ENCODE measurements around the gene RNU4-1.
"Not testable (repeated sequence)": the region's sequence is repeated elsewhere in the genome, so short reads cannot be mapped to it uniquely, and the experiment has no call there.

The RNU4-1 gene

DNA sequence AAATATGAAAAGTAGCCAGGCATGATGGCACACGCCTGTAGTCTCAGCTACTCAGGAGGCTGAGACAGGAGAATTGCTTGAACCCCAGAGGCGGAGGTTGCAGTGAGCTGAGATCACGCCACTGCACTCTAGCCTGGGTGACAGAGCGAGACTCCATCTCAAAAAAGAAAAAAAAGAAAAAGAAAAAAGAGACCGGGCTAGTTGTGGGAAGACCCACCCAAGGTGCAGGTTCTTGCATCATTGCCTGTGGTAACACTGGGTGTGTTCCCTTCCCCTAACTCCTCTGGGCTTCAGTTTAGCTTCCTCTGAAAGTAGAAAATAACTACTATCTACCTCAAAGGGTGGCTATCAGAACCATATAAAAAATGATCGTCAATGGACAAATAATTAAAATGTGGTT lies 39.7 kb downstream of the RNU4-1 start:
- H3K36me3 Mint-ChIP-seq (ENCODE audit: low read depth) = peaks cover 16% of the 10 kb centered on the region
- H3K4me1 Mint-ChIP-seq (ENCODE audit: low read depth) = peaks cover 94% of the 10 kb centered on the region
- H3K9me3 Mint-ChIP-seq, H3K27me3 Mint-ChIP-seq: not testable (repeated sequence)
- peak overlapping the region; percentile 69 for H3K4me3 Mint-ChIP-seq
- peak overlapping the region; percentile 91 for H3K27ac Mint-ChIP-seq

DNA sequence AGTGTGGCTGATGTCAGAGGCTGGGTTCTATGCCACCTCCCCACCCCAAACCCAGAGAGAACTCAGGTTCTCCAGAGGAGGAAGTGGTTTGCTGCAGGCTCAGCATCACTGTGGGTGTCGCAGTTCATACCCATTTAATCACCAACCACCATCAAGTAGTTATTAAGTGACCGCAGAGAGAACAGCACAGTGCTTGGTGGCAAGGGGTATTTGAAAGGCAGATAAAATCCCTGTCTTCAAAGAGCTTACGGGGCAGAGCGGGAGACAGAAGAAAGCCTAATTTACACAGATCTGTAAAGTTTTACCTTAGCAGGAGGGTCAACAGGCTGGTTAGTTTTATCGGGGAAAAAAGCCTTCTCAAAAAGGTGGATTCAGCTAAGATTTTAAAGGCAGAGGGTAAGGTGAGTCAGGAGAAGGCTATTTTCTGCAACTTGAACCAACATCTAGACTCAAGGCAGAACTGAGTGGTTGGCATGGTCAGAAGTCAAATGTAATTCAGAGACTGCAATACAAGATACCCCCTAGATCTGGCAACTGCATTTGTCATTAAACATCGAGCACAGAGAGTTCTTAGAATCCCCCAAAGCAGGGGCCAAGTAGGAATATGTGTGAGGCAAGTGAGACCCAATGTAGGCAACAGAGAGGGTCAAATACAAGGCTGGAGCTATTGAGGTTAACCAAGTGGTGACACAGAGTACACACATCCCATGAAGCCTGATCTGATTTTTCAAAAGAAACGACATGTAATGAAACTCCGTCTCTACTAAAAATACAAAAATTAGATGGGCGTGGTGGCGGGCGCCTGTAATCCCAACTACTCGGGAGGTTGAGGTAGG lies 40.7 kb downstream of the RNU4-1 start:
- H3K4me3 Mint-ChIP-seq = peak overlapping the region; percentile 72
- peak overlapping the region; percentile 91 for H3K27ac Mint-ChIP-seq
- H3K27me3 Mint-ChIP-seq = no peaks in the 10 kb centered on the region
- peaks cover 23% of the 10 kb centered on the region for H3K36me3 Mint-ChIP-seq (ENCODE audit: low read depth)
- H3K4me1 Mint-ChIP-seq (ENCODE audit: low read depth) = peaks cover 94% of the 10 kb centered on the region
- H3K9me3 Mint-ChIP-seq = no peaks in the 10 kb centered on the region

DNA sequence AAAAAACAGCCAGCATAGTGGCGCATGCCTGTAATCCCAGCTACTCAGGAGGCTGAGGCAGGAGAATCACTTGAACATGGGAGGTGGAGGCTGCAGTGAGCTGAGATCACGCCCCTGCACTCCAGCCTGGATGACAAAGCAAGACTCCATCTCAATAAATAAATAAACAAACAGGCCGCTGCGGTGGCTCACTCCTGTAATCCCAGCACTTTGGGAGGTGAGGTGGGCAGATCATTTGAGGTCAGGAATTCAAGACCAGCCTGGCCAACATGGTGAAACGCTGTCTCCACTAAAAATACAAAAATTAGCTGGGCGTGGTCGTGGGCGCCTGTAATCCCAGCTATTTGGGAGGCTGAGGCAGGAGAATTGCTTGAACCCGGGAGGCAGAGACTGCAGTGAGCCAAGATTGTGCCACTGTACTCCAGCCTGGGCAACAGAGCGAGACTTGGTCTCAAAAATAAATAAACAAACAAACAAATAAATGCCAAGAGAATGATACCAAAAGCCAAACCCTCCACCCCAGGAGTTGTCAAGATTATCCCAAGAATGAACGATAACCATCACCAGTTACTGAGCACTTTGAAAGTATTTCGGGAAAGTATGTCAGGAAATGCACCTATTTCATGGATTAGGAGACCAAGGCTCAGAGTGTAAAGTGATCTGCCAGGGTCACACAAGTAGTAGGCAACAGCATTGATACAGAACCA lies 41.5 kb downstream of the RNU4-1 start:
- peaks cover 25% of the 10 kb centered on the region for H3K36me3 Mint-ChIP-seq (ENCODE audit: low read depth)
- not testable (repeated sequence) for H3K27me3 Mint-ChIP-seq, H3K9me3 Mint-ChIP-seq
- H3K4me3 Mint-ChIP-seq = peak overlapping the region; percentile 72
- peaks cover 93% of the 10 kb centered on the region for H3K4me1 Mint-ChIP-seq (ENCODE audit: low read depth)
- peak overlapping the region; percentile 91 for H3K27ac Mint-ChIP-seq

DNA sequence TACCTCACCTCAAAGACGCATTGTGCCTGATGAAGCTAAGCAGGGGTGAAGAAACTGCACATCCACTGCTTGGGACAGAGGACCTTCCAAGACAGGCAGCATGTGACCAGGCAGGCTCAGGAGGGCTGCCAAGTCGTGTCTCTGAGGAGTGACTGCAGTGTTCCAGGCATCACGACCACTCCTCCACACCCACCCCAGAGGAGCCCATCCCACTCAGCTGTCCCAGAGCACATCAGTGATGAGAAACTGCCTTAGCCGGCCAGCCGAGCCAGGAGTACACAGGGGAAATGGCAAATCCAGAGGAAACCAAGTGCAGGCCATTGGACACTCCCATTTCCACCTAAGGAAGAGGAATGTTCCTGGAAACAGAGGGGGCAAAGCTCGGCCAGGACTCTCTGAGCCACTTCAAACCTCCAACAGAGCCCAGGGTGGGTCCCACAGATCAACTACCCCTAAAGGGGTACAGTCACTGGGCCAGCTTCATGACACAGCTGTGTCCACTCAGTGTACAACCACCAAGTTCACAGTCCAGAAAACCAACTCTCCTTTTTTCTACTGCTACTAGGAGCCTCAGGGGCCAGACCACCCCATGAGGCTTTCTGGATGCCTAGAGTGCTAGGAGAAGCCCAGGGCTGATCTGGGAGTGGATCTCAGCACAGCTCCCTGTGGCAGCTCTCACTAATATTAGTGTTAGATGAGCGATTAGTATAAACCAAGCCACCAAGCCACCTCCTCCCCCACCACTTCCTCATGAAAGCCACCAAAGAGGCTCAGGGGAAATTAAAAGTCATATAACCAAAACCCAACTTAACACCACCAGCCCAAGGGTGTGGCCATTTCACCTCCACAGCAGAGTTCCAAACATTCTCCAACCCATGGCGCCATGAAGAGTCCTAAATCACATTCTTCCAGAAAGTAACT lies 42.9 kb downstream of the RNU4-1 start:
- Mint-ChIP-seq H3K36me3 (ENCODE audit: low read depth) (peaks cover 23% of the 10 kb centered on the region), H3K27ac (peak overlapping the region; percentile 83), H3K9me3 (no peaks in the 10 kb centered on the region), H3K4me1 (ENCODE audit: low read depth) (peaks cover 84% of the 10 kb centered on the region), H3K4me3 (peak overlapping the region; percentile 75), H3K27me3 (no peaks in the 10 kb centered on the region)

DNA sequence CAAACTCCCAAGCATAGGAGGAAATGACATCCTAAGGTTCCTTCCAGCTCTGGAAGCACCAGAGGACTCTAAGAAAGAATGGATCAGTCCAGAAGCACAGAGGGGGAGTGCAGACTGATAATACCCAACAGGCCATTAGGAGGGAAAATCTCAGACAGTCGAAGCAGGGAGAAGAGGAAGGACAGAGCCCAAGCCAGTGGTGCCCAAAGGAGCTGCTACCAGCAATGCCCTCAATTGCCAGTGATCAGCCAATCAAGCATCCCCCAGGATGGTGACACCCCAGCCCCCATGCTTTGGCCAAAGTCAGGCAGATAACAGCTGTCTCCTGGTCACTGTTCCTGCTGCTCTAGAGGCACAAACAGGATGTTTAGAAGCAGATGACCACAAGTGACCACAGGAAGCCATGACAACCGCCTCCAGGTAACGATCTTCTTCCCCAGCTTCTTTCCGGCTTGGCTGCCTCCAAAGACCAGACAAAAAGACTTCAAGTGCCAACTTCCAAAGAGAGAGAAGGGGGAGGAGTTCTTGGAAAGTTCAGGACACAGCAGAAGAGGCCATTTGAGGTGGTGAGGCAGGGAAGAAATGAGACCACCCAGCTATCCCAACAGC lies 43.7 kb downstream of the RNU4-1 start:
- Mint-ChIP-seq H3K4me3 (peak overlapping the region; percentile 75), H3K27me3 (no peaks in the 10 kb centered on the region), H3K27ac (peak overlapping the region; percentile 38), H3K36me3 (ENCODE audit: low read depth) (peaks cover 18% of the 10 kb centered on the region), H3K9me3 (no peaks in the 10 kb centered on the region), H3K4me1 (ENCODE audit: low read depth) (peaks cover 81% of the 10 kb centered on the region)

DNA sequence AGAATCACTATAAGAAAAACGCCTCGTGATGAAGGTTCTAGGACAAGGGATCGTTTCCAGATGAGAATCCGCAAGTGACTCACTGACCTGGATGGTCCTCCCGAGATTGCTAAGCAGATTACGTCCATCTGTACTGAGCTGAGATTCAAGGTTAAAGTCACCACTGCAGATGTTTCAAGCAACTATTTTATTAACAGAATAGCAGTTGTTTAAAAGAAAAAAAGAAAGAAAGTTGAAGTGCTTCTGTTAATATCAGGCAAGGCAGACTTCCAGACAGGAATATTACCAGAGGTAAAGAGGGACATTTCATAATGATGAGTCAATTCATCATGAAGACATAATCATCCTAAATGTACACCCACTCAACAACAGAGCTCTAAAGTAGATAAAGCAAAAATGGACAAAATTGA lies 45.4 kb downstream of the RNU4-1 start:
- no peak overlapping the region for H3K4me3 Mint-ChIP-seq
- H3K27me3 Mint-ChIP-seq = no peaks in the 10 kb centered on the region
- peaks cover 70% of the 10 kb centered on the region for H3K4me1 Mint-ChIP-seq (ENCODE audit: low read depth)
- H3K36me3 Mint-ChIP-seq (ENCODE audit: low read depth) = peaks cover 13% of the 10 kb centered on the region
- H3K9me3 Mint-ChIP-seq = no peaks in the 10 kb centered on the region
- no peak overlapping the region for H3K27ac Mint-ChIP-seq

DNA sequence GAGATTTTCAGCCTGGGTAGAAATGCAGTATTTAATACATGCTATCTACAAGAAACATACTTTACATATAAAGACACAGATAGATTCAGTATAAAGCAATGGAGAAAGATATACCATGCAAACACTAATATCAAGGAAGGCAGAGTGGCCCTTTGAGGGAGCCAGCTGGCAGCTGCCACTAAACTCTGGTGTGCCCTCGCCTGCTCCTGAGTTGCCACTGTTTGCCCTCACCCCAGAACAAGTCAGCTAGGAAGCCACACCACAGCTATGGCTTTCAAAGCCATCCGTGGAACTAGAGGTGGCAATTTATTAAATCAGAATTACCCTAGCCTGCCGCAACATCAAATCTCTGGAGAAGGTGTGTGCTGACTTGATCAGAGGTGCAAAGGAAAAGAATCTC lies 45.9 kb downstream of the RNU4-1 start:
- H3K27me3 Mint-ChIP-seq = no peaks in the 10 kb centered on the region
- no peak overlapping the region for H3K4me3 Mint-ChIP-seq
- H3K4me1 Mint-ChIP-seq (ENCODE audit: low read depth) = peaks cover 68% of the 10 kb centered on the region
- H3K9me3 Mint-ChIP-seq = no peaks in the 10 kb centered on the region
- H3K36me3 Mint-ChIP-seq (ENCODE audit: low read depth) = peaks cover 13% of the 10 kb centered on the region
- no peak overlapping the region for H3K27ac Mint-ChIP-seq

DNA sequence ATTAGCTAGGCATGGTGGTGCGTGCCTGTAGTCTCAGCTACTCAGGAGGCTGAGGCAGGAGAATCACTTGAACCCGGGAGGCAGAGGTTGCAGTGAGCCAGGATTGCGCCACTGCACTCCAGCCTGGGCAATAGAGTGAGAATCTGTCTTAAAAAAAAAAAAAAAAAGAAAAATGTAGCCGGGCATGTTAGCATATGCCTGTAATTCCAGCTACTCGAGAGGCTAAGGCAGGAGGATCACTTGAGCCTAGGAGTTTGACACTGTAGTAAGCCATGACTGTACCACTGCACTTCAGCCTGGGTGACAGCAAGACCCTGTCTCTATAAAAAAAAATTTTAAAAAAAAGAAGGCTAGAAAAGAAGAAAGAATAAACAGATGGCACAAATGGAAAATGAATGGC lies 46.3 kb downstream of the RNU4-1 start:
- peaks cover 13% of the 10 kb centered on the region for H3K36me3 Mint-ChIP-seq (ENCODE audit: low read depth)
- H3K27me3 Mint-ChIP-seq = not testable (repeated sequence)

More for the DNA sequence above, 46.3 kb downstream of the RNU4-1 start:
- not testable (repeated sequence) for H3K4me3 Mint-ChIP-seq, H3K9me3 Mint-ChIP-seq, H3K27ac Mint-ChIP-seq
- peaks cover 68% of the 10 kb centered on the region for H3K4me1 Mint-ChIP-seq (ENCODE audit: low read depth)
